Colonic mucosa (tissue), 4 donors: ENCODE measurements around the gene TMEM30A. TPM values are rescaled to one million over a fixed set of nuclear protein-coding genes. Genes with fewer than 3 reads are reported as not detected.

Experiments
- DNase-seq: peaks from one replicate; pipeline ENCODE4 v3.0.0-alpha.2; 2020
- H3K27ac ChIP-seq: fragments of 200-600 bp; one replicate; pipeline ENCODE4 v1.8.0; 2021
- H3K27me3 ChIP-seq: fragments of 200-600 bp; one replicate; pipeline ENCODE4 v1.8.0; 2021
- H3K36me3 ChIP-seq: fragments of 200-600 bp; one replicate; pipeline ENCODE4 v1.8.0; 2021
- H3K4me1 ChIP-seq: fragments of 200-600 bp; one replicate; pipeline ENCODE4 v1.8.0; 2021; ENCODE audit warnings: mild to moderate bottlenecking
- H3K4me3 ChIP-seq: fragments of 200-600 bp; one replicate; pipeline ENCODE4 v1.8.0; 2021
- H3K9ac ChIP-seq, 2 donors: one replicate each; pipeline ENCODE4 v1.7.0; 2013; ENCODE audit warnings: control low read depth in 2 of 2, low read depth in 2 of 2, low read length in 2 of 2
- H3K9me3 ChIP-seq: fragments of 200-600 bp; one replicate; pipeline ENCODE4 v1.8.0; 2021
- intact Hi-C: fragments of 100-400 bp; cut with DNase I; formaldehyde crosslinking; loops from one replicate; pipeline ENCODE4 v1.14.1; 2022
- total RNA-seq, 2 donors: library from RNA; stranded (reverse); fragmentation: NEBNext Ultra II Directional in 1 of 2; extraction: Animal tissue kit (Norgen Biotek cat#: 25700) in 1 of 2; gene quantifications; one replicate each; pipeline ENCODE4 v1.2.1, GENCODE V29; 2021
- TF ChIP-seq, protein P1 (sequence below): fragments of 200-600 bp; IDR thresholded peaks from one replicate; pipeline ENCODE4 v1.8.0; 2022; ENCODE audit warnings: antibody characterized with exemption, mild to moderate bottlenecking
- donor health status: healthy.
- donor health status: DM: no; HTN: no; CAD: no.
- donor health status: DM: no; HTN: no; CAD: no.

Gene TMEM30A
- total RNA-seq, 2 donors from 2014 or later, result 69.5 to 112 TPM

DNA sequence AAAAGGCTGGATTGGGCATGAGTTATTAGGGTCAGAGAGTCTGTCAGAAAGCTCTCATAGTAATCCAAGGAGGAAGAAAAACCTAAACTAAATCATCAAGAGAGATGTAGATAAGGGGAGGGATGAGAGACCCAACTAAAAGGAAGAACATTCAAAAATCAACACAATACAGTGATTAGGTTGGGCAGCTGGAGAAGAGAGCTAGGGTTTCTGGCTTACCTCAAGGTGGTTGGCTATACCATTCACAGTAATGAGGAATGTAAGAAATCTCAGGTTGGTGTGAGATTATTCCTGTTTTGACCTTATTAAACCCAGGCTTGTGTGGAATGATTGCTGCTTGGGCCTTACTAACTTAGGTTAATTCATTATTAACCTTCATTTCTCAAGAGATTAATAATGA, 34.8 kb downstream of the TMEM30A start:
- no peaks in the 10 kb centered on the region for H3K4me1 ChIP-seq
- H3K27me3 ChIP-seq, result no peaks in the 10 kb centered on the region
- intact Hi-C loops, result no loop called here
- H3K9me3 ChIP-seq, result no peaks in the 10 kb centered on the region
- no peaks in the 10 kb centered on the region for H3K36me3 ChIP-seq
- H3K4me3 ChIP-seq, result no peak overlapping the region
- no peak overlapping the region for H3K9ac ChIP-seq
- H3K27ac ChIP-seq, result no peak overlapping the region
- DNase-seq, result no peak
- TF ChIP-seq, protein P1, sequence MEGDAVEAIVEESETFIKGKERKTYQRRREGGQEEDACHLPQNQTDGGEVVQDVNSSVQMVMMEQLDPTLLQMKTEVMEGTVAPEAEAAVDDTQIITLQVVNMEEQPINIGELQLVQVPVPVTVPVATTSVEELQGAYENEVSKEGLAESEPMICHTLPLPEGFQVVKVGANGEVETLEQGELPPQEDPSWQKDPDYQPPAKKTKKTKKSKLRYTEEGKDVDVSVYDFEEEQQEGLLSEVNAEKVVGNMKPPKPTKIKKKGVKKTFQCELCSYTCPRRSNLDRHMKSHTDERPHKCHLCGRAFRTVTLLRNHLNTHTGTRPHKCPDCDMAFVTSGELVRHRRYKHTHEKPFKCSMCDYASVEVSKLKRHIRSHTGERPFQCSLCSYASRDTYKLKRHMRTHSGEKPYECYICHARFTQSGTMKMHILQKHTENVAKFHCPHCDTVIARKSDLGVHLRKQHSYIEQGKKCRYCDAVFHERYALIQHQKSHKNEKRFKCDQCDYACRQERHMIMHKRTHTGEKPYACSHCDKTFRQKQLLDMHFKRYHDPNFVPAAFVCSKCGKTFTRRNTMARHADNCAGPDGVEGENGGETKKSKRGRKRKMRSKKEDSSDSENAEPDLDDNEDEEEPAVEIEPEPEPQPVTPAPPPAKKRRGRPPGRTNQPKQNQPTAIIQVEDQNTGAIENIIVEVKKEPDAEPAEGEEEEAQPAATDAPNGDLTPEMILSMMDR, result no peak

DNA sequence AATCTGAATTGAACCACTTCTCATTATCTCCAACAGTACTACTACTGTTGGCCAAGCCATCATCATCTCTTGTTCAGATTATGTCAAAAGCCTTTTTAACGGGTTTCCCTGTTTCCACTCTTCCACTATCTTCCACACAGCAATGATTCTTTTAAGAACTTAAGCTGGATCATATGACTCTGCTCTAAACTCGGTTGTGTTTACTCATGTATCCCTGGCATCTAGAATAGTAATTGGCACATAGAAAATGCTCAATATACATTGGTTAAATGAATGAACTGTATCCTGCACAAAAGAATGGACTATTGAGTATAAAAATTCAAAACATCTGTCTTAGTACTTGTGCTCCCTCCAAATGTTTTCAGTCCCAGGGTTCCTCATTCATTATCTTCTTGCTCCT, 38.2 kb downstream of the TMEM30A start:
- H3K9me3 ChIP-seq, result no peaks in the 10 kb centered on the region
- H3K27ac ChIP-seq, result no peak overlapping the region
- no peak overlapping the region for H3K9ac ChIP-seq
- no peak overlapping the region for H3K4me3 ChIP-seq
- no peaks in the 10 kb centered on the region for H3K4me1 ChIP-seq
- TF ChIP-seq, protein P1, result no peak
- no peaks in the 10 kb centered on the region for H3K36me3 ChIP-seq
- H3K27me3 ChIP-seq, result no peaks in the 10 kb centered on the region
- intact Hi-C loops, result no loop called here
- DNase-seq, result no peak

GRCh38 chr6:75244063-75244584, 40.5 kb downstream of the TMEM30A start:
- H3K27me3 ChIP-seq, result no peaks in the 10 kb centered on the region
- no peaks in the 10 kb centered on the region for H3K4me1 ChIP-seq
- H3K36me3 ChIP-seq, result no peaks in the 10 kb centered on the region
- peak overlapping the region; percentile 25 to 99 for H3K9ac ChIP-seq
- no peaks in the 10 kb centered on the region for H3K9me3 ChIP-seq
- intact Hi-C loops, result no loop called here
- peak overlapping the region; percentile 91 for H3K27ac ChIP-seq
- TF ChIP-seq, protein P1, result no peak
- peak overlapping the region; percentile 56 for H3K4me3 ChIP-seq
- peak; percentile 23 for DNase-seq

GRCh38 chr6:75243333-75244062, 41.1 kb downstream of the TMEM30A start, which contains the start of gene COX7A2:
COX7A2 (minus strand) TSS chr6:75243801; CDS start chr6:75243734, 67 bp downstream.
- peak within 1 kb of the TSS; percentile 82 to 99 for H3K9ac ChIP-seq
- no peaks in the 10 kb centered on the region for H3K27me3 ChIP-seq
- TF ChIP-seq, protein P1, result no peak
- H3K4me3 ChIP-seq, result peak within 1 kb of the TSS; percentile 56
- no peaks in the 10 kb centered on the region for H3K4me1 ChIP-seq
- H3K27ac ChIP-seq, result peak within 1 kb of the TSS; percentile 91
- no peaks in the 10 kb centered on the region for H3K36me3 ChIP-seq
- DNase-seq, result peak; percentile 94
- intact Hi-C loops, result no loop called here
- H3K9me3 ChIP-seq, result no peaks in the 10 kb centered on the region

- H3K9me3 ChIP-seq, result no peaks in the 10 kb centered on the region
- no peaks in the 10 kb centered on the region for H3K27me3 ChIP-seq
- TF ChIP-seq, protein P1, result no peak
- no peak overlapping the region for H3K9ac ChIP-seq
- DNase-seq, result no peak
- H3K4me3 ChIP-seq, result no peak overlapping the region
- no peak overlapping the region for H3K27ac ChIP-seq
- intact Hi-C loops, result no loop called here
- no peaks in the 10 kb centered on the region for H3K36me3 ChIP-seq
- no peaks in the 10 kb centered on the region for H3K4me1 ChIP-seq
These were observed 48.0 kb downstream of the TMEM30A start for GRCh38 chr6:75236630-75237029.
